ENCODE measurements around the gene UBE2Q1. TPM values are rescaled to one million over a fixed set of nuclear protein-coding genes. Genes with fewer than 3 reads are reported as not detected.

Gene UBE2Q1
- total and polyA plus RNA-seq, 2 of the 8 experiments (the other 6 are each of a cell fraction or from before 2014, with no cell fraction given) = 13.2 to 95.8 TPM

GRCh38 chr1:154517661-154518060 is 40.8 kb downstream of the UBE2Q1 start (continued):
- TF ChIP-seq GTF2F1 (IDR thresholded peaks at IDR 0.05; ENCODE audit: borderline replicate concordance, low read depth, low read length) (no peak), YY1 (IDR thresholded peaks at IDR 0.05; ENCODE audit: low read depth, low read length) (no peak), EZH2 (IDR thresholded peaks at IDR 0.05; ENCODE audit: low read depth, low read length, severe bottlenecking) (no peak), KDM5A (IDR thresholded peaks at IDR 0.05; ENCODE audit: low read length) (no peak), GABPA (IDR thresholded peaks at IDR 0.05; ENCODE audit: borderline replicate concordance, insufficient read depth, low read length) (no peak), CTCF (IDR thresholded peaks at IDR 0.05; ENCODE audit: control extremely low read depth in 1 of 3, insufficient read depth in 1 of 3, low read depth in 1 of 3, low read length in 3 of 3) (no peak), SAP30 (IDR thresholded peaks at IDR 0.05; ENCODE audit: insufficient read depth, insufficient replicate concordance, low read length) (no peak), SUZ12 (IDR thresholded peaks at IDR 0.05; ENCODE audit: low read length) (no peak), ATF3 (IDR thresholded peaks at IDR 0.05; ENCODE audit: insufficient read depth, low read depth, low read length) (no peak)

All from H1 (cell line).